MCF 10A (cell line): ENCODE data around the gene OCEL1. TPM values are rescaled to one million over a fixed set of nuclear protein-coding genes. Genes with fewer than 3 reads are reported as not detected.

Experiments
- BruUV-seq: library from RNA; stranded (reverse); fragments of 400-500 nt; replicated peaks from 2 replicates; lab custom pipeline; 2021; lab: Mats Ljungman, UMichigan
- CTCF ChIA-PET: fragments of 300-600 bp; sonication (Branson Sonifier 250); formaldehyde crosslinking; extraction: SDS; loops from one replicate; lab custom pipeline; 2021; ENCODE audit warnings: antibody characterized with exemption, inconsistent platforms; lab: Yijun Ruan, JAX
- POLR2A ChIA-PET: fragments of 300-600, 350-650 bp; sonication (Branson Sonifier 250); formaldehyde crosslinking; extraction: SDS; loops from one replicate; lab custom pipeline; 2020; ENCODE audit warnings: antibody characterized with exemption, inconsistent platforms; lab: Yijun Ruan, JAX
- DNase-seq: peaks from one replicate; pipeline ENCODE4 v3.0.0-alpha.2; 2018; ENCODE audit not compliant: unreplicated experiment
- H3K27ac Mint-ChIP-seq: one replicate; pipeline ENCODE4 v1.8.0; 2022; ENCODE audit warnings: mild to moderate bottlenecking, low read depth, mixed read lengths; ENCODE audit not compliant: unreplicated experiment
- H3K27me3 Mint-ChIP-seq: one replicate; pipeline ENCODE4 v1.8.0; 2022; ENCODE audit warnings: mixed read lengths; ENCODE audit not compliant: insufficient read depth, unreplicated experiment
- H3K36me3 Mint-ChIP-seq: one replicate; pipeline ENCODE4 v1.8.0; 2022; ENCODE audit warnings: mild to moderate bottlenecking, moderate library complexity, mixed read lengths; ENCODE audit not compliant: insufficient read depth, unreplicated experiment
- H3K4me1 Mint-ChIP-seq: one replicate; pipeline ENCODE4 v1.8.0; 2022; ENCODE audit warnings: mixed read lengths; ENCODE audit not compliant: insufficient read depth, unreplicated experiment
- H3K4me3 Mint-ChIP-seq: one replicate; pipeline ENCODE4 v1.8.0; 2022; ENCODE audit warnings: mild to moderate bottlenecking, moderate library complexity, mixed read lengths; ENCODE audit not compliant: unreplicated experiment
- H3K9me3 Mint-ChIP-seq: one replicate; pipeline ENCODE4 v1.8.0; 2022; ENCODE audit warnings: mixed read lengths; ENCODE audit not compliant: unreplicated experiment
- intact Hi-C: fragments of 100-400 bp; cut with micrococcal nuclease; formaldehyde crosslinking; loops from 2 replicates; pipeline ENCODE4 v1.14.1; 2022
- total RNA-seq: library from RNA; stranded (reverse); gene quantifications from 2 replicates; pipeline ENCODE4 v1.2.3, GENCODE V29; 2022
- TF ChIP-seq, protein P1 (sequence below): fragments of 200-600 bp; IDR thresholded peaks from one replicate; pipeline ENCODE4 v1.8.0; 2022; ENCODE audit warnings: antibody characterized with exemption, mild to moderate bottlenecking; ENCODE audit not compliant: unreplicated experiment

The OCEL1 gene
- total RNA-seq, 1 experiment from 2014 or later = 14.3 TPM

- ChIA-PET POLR2A (interaction anchor here (0.6 to 1.6 kb wide), 6 partner anchors 10 to 673 kb away, joined by 3 to 5 read pairs (median 4); partner anchors contain the start of gene CCDC124), CTCF (interaction anchor here (0.6 to 5.7 kb wide), 6 partner anchors 9 to 195 kb away, joined by 3 to 56 read pairs (median 6); partner anchors contain the start of gene ANKLE1)
- intact Hi-C loops = no loop called here
Measured at GRCh38 chr19:17259118-17259780, 33.2 kb downstream of the OCEL1 start.

DNA sequence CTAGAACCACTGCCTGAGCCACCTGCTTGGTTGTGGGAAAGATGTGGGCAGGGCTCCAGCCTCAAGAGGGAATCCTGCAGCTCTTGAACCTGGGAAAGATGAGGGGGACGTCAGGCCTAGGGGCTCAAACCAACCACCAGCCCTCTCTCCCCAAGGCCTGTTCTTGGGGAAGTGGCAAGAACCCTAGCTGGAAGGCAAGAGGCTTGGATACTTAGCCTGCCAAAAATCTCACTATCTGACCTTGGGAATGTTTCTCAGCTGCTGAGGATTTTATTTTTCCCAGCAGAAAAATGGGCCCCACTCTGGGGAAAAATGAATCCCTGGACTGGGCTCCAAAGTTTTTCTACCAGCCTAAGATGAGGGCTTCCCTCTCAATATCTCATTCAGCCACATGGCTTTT, 33.9 kb downstream of the OCEL1 start:
- H3K27me3 Mint-ChIP-seq = no peaks in the 10 kb centered on the region
- intact Hi-C loops = no loop called here
- H3K4me3 Mint-ChIP-seq = no peak overlapping the region
- TF ChIP-seq, protein P1, sequence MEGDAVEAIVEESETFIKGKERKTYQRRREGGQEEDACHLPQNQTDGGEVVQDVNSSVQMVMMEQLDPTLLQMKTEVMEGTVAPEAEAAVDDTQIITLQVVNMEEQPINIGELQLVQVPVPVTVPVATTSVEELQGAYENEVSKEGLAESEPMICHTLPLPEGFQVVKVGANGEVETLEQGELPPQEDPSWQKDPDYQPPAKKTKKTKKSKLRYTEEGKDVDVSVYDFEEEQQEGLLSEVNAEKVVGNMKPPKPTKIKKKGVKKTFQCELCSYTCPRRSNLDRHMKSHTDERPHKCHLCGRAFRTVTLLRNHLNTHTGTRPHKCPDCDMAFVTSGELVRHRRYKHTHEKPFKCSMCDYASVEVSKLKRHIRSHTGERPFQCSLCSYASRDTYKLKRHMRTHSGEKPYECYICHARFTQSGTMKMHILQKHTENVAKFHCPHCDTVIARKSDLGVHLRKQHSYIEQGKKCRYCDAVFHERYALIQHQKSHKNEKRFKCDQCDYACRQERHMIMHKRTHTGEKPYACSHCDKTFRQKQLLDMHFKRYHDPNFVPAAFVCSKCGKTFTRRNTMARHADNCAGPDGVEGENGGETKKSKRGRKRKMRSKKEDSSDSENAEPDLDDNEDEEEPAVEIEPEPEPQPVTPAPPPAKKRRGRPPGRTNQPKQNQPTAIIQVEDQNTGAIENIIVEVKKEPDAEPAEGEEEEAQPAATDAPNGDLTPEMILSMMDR = no peak
- CTCF ChIA-PET = interaction anchor here (0.6 to 5.7 kb wide), 15 partner anchors 10 to 930 kb away, joined by 3 to 56 read pairs (median 3); partner anchors contain the start of gene ANKLE1
- no TSS peak for BruUV-seq
- peaks cover 1% of the 10 kb centered on the region for H3K36me3 Mint-ChIP-seq
- POLR2A ChIA-PET = interaction anchor here (0.6 to 1.6 kb wide), 6 partner anchors 11 to 673 kb away, joined by 3 to 5 read pairs (median 3); partner anchors contain the start of genes ABHD8 and CCDC124
- H3K4me1 Mint-ChIP-seq = peaks cover 12% of the 10 kb centered on the region
- H3K27ac Mint-ChIP-seq = no peak overlapping the region
- H3K9me3 Mint-ChIP-seq = no peaks in the 10 kb centered on the region
- no peak for DNase-seq

More at GRCh38 chr19:17259118-17259780, 33.2 kb downstream of the OCEL1 start:
- Mint-ChIP-seq H3K27me3 (no peaks in the 10 kb centered on the region), H3K9me3 (no peaks in the 10 kb centered on the region), H3K27ac (no peak overlapping the region), H3K36me3 (peaks cover 8% of the 10 kb centered on the region), H3K4me3 (no peak overlapping the region), H3K4me1 (peaks cover 17% of the 10 kb centered on the region)
- BruUV-seq = no TSS peak
- DNase-seq = no peak
- TF ChIP-seq, protein P1 = no peak

DNA sequence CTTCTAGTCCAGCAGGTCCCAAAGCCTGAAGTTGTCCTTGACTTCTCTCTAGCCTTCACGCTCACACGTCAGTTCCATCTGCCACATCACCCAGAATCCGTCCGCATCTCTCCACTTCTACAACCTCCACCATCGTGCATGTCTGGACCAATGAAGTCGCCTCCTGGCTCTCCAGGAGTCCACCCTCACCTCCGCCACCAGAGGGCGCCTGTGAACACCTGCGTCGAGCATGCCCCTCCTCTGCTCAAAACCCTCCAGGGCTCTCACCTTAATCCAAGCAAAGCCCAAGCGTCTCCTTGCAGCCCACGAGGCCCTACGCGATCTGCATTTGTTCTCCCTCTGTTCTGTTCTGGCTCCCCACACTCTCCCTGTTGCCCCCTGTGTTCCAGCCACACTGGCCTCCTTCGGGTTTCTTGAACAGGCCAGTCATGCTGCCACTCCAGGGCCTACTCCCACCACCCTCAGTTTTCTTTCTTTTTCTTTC, 34.9 kb downstream of the OCEL1 start:
- no peak overlapping the region for H3K27ac Mint-ChIP-seq

More for the DNA sequence above, 34.9 kb downstream of the OCEL1 start:
- ChIA-PET POLR2A (interaction anchor here (0.7 to 1.6 kb wide), 5 partner anchors 11 to 184 kb away, joined by 3 to 5 read pairs (median 3); partner anchors contain the start of gene ABHD8), CTCF (interaction anchor here (0.6 to 5.7 kb wide), 15 partner anchors 11 to 931 kb away, joined by 3 to 56 read pairs (median 3); partner anchors contain the start of gene ANKLE1)
- intact Hi-C loops = no loop called here
- DNase-seq = peak; percentile 93
- Mint-ChIP-seq H3K36me3 (no peaks in the 10 kb centered on the region), H3K4me3 (no peak overlapping the region), H3K27me3 (no peaks in the 10 kb centered on the region), H3K9me3 (no peaks in the 10 kb centered on the region), H3K4me1 (peaks cover 6% of the 10 kb centered on the region)
- BruUV-seq = no TSS peak
- TF ChIP-seq, protein P1 = peak; percentile 91
